Mesendoderm (in vitro differentiated cells): ENCODE data around the gene LRFN2.

Experiments
- DNase-seq: peaks from one replicate; pipeline ENCODE4 v3.0.0; 2013
- H2AK5ac ChIP-seq: 2 replicates; pipeline ENCODE4 v1.6.1; 2013; ENCODE audit warnings: low read length, inconsistent platforms
- H2BK120ac ChIP-seq: 2 replicates; pipeline ENCODE4 v1.6.1; 2013; ENCODE audit warnings: low read depth, mild to moderate bottlenecking, low read length, moderate library complexity, mixed read lengths
- H2BK15ac ChIP-seq: replicated peaks from 2 replicates; pipeline ENCODE4 v1.6.1; 2013; ENCODE audit warnings: low read depth, mild to moderate bottlenecking, moderate library complexity
- H2BK5ac ChIP-seq: 2 replicates; pipeline ENCODE4 v1.6.1; 2013; ENCODE audit warnings: low read length, inconsistent platforms
- H3K18ac ChIP-seq: 2 replicates; pipeline ENCODE4 v1.6.1; 2013; ENCODE audit warnings: mild to moderate bottlenecking, low read length, mixed read lengths
- H3K23ac ChIP-seq: one replicate; pipeline ENCODE4 v1.6.1; 2013; ENCODE audit warnings: low read length
- H3K27ac ChIP-seq: 2 replicates; pipeline ENCODE4 v1.5.1; 2013; ENCODE audit warnings: low read depth, mild to moderate bottlenecking, inconsistent platforms, low read length, moderate library complexity
- H3K27me3 ChIP-seq: 2 replicates; pipeline ENCODE4 v1.6.1; 2013; ENCODE audit warnings: low read length, control low read depth, mild to moderate bottlenecking, inconsistent platforms; ENCODE audit not compliant: insufficient read depth, poor library complexity
- H3K36me3 ChIP-seq: 2 replicates; pipeline ENCODE4 v1.6.1; 2013; ENCODE audit warnings: low read length, inconsistent platforms; ENCODE audit not compliant: control insufficient read depth, insufficient read depth
- H3K4ac ChIP-seq: one replicate; pipeline ENCODE4 v1.6.1; 2013; ENCODE audit warnings: low read depth, mild to moderate bottlenecking, low read length, moderate library complexity
- H3K4me1 ChIP-seq: 2 replicates; pipeline ENCODE4 v1.6.1; 2013; ENCODE audit warnings: low read depth, low read length, inconsistent platforms; ENCODE audit not compliant: control insufficient read depth
- H3K4me2 ChIP-seq: 2 replicates; pipeline ENCODE4 v1.6.1; 2013; ENCODE audit warnings: low read length
- H3K4me3 ChIP-seq: 2 replicates; pipeline ENCODE4 v1.5.1; 2013; ENCODE audit warnings: mild to moderate bottlenecking, low read length
- H3K56ac ChIP-seq: one replicate; pipeline ENCODE4 v1.6.1; 2013; ENCODE audit warnings: low read length
- H3K79me1 ChIP-seq: 2 replicates; pipeline ENCODE4 v1.6.1; 2013; ENCODE audit warnings: low read length, inconsistent platforms
- H3K79me2 ChIP-seq: 2 replicates; pipeline ENCODE4 v1.6.1; 2013; ENCODE audit warnings: mild to moderate bottlenecking, low read length; ENCODE audit not compliant: control insufficient read depth, insufficient read depth
- H3K9ac ChIP-seq: 2 replicates; pipeline ENCODE4 v1.6.1; 2013; ENCODE audit warnings: low read length, inconsistent platforms
- H4K5ac ChIP-seq: one replicate; pipeline ENCODE4 v1.6.1; 2013; ENCODE audit warnings: low read length
- H4K8ac ChIP-seq: one replicate; pipeline ENCODE4 v1.6.1; 2013; ENCODE audit warnings: low read depth, mild to moderate bottlenecking, control low read depth, low read length, moderate library complexity
- WGBS: extraction: QIAGEN DNeasy Blood & Tissue Kit; methylation state at CpG from one replicate; pipeline ENCODE4 v1.1.7; 2013; ENCODE audit warnings: low lambda C conversion rate, missing lambda C conversion rate; ENCODE audit not compliant: insufficient coverage; ENCODE audit errors: extremely low coverage; 5-methylcytosine and 5-hydroxymethylcytosine counted together

The LRFN2 gene

GRCh38 chr6:40559056-40559455 is 28.1 kb downstream of the LRFN2 start:
- Histone ChIP-seq H3K9ac (no peak overlapping the region), H2BK5ac (no peak overlapping the region), H2AK5ac (no peak overlapping the region), H3K18ac (no peak overlapping the region), H3K4me2 (no peak overlapping the region), H3K27ac (no peak overlapping the region), H3K23ac (no peak overlapping the region), H3K4me3 (no peak overlapping the region), H3K79me2 (no peaks in the 10 kb centered on the region), H3K56ac (no peak overlapping the region), H3K4me1 (no peaks in the 10 kb centered on the region), H3K4ac (no peak overlapping the region), H3K79me1 (no peaks in the 10 kb centered on the region), H3K36me3 (no peaks in the 10 kb centered on the region), H4K5ac (no peak overlapping the region), H3K27me3 (no peaks in the 10 kb centered on the region), H2BK120ac (no peak overlapping the region), H2BK15ac (no peak overlapping the region), H4K8ac (no peak overlapping the region)
- no CpG with 5 or more reads among the region's 4 CpGs for WGBS
- no peak for DNase-seq

GRCh38 chr6:40558102-40558501 is 29.1 kb downstream of the LRFN2 start:
- no peaks in the 10 kb centered on the region for H3K4me1 ChIP-seq
- no peak overlapping the region for H3K23ac ChIP-seq
- DNase-seq, result no peak
- no peak overlapping the region for H2AK5ac ChIP-seq
- no peak overlapping the region for H3K27ac ChIP-seq
- H2BK15ac ChIP-seq, result no peak overlapping the region
- H3K79me1 ChIP-seq, result no peaks in the 10 kb centered on the region
- no peak overlapping the region for H4K5ac ChIP-seq
- no peak overlapping the region for H3K18ac ChIP-seq
- no peak overlapping the region for H4K8ac ChIP-seq
- H3K79me2 ChIP-seq, result no peaks in the 10 kb centered on the region
- no peaks in the 10 kb centered on the region for H3K36me3 ChIP-seq
- H3K56ac ChIP-seq, result no peak overlapping the region
- no peak overlapping the region for H3K4me2 ChIP-seq
- no peak overlapping the region for H3K9ac ChIP-seq
- no peak overlapping the region for H3K4ac ChIP-seq
- H3K27me3 ChIP-seq, result no peaks in the 10 kb centered on the region
- WGBS, result no CpG with 5 or more reads among the region's 3 CpGs
- H2BK120ac ChIP-seq, result no peak overlapping the region
- no peak overlapping the region for H2BK5ac ChIP-seq
- H3K4me3 ChIP-seq, result no peak overlapping the region

- H3K18ac ChIP-seq, result no peak overlapping the region
- H3K79me2 ChIP-seq, result no peaks in the 10 kb centered on the region
- no peak overlapping the region for H4K5ac ChIP-seq
- H3K4me1 ChIP-seq, result no peaks in the 10 kb centered on the region
- no peak overlapping the region for H3K4me3 ChIP-seq
- H2AK5ac ChIP-seq, result no peak overlapping the region
- H3K23ac ChIP-seq, result no peak overlapping the region
- no peak overlapping the region for H3K9ac ChIP-seq
- no peak for DNase-seq
- no peak overlapping the region for H4K8ac ChIP-seq
- no peak overlapping the region for H2BK5ac ChIP-seq
- H3K4ac ChIP-seq, result no peak overlapping the region
- no peak overlapping the region for H2BK15ac ChIP-seq
- H3K27ac ChIP-seq, result no peak overlapping the region
- H3K56ac ChIP-seq, result no peak overlapping the region
- no CpG with 5 or more reads among the region's 7 CpGs for WGBS
- H2BK120ac ChIP-seq, result no peak overlapping the region
- no peaks in the 10 kb centered on the region for H3K27me3 ChIP-seq
- H3K79me1 ChIP-seq, result no peaks in the 10 kb centered on the region
- no peak overlapping the region for H3K4me2 ChIP-seq
- no peaks in the 10 kb centered on the region for H3K36me3 ChIP-seq
Observed at GRCh38 chr6:40556881-40557280, 30.3 kb downstream of the LRFN2 start.

- H4K5ac ChIP-seq, result no peak overlapping the region
- no peak overlapping the region for H2BK15ac ChIP-seq
- no peaks in the 10 kb centered on the region for H3K79me1 ChIP-seq
- H3K36me3 ChIP-seq, result no peaks in the 10 kb centered on the region
- peak; percentile 11 for DNase-seq
- no peaks in the 10 kb centered on the region for H3K79me2 ChIP-seq
- no peak overlapping the region for H3K18ac ChIP-seq
- no peak overlapping the region for H3K56ac ChIP-seq
- no peak overlapping the region for H4K8ac ChIP-seq
- H3K27me3 ChIP-seq, result no peaks in the 10 kb centered on the region
- H2BK120ac ChIP-seq, result no peak overlapping the region
- no peak overlapping the region for H3K9ac ChIP-seq
- H3K27ac ChIP-seq, result no peak overlapping the region
- H3K4me2 ChIP-seq, result no peak overlapping the region
- no peak overlapping the region for H3K4ac ChIP-seq
- no peak overlapping the region for H2AK5ac ChIP-seq
- no peak overlapping the region for H2BK5ac ChIP-seq
- no peak overlapping the region for H3K4me3 ChIP-seq
- no peaks in the 10 kb centered on the region for H3K4me1 ChIP-seq
- H3K23ac ChIP-seq, result no peak overlapping the region
- WGBS, result no CpG with 5 or more reads among the region's 5 CpGs
Observed at GRCh38 chr6:40556023-40556422, 31.1 kb downstream of the LRFN2 start.

- H2BK5ac ChIP-seq, result no peak overlapping the region
- no peaks in the 10 kb centered on the region for H3K79me1 ChIP-seq
- no peak overlapping the region for H4K8ac ChIP-seq
- no CpG with 5 or more reads among the region's 8 CpGs for WGBS
- no peaks in the 10 kb centered on the region for H3K27me3 ChIP-seq
- no peak overlapping the region for H4K5ac ChIP-seq
- no peak overlapping the region for H3K4me3 ChIP-seq
- H3K36me3 ChIP-seq, result no peaks in the 10 kb centered on the region
- no peak overlapping the region for H2AK5ac ChIP-seq
- no peak overlapping the region for H3K23ac ChIP-seq
- no peak overlapping the region for H3K4ac ChIP-seq
- H3K18ac ChIP-seq, result no peak overlapping the region
- no peak overlapping the region for H2BK120ac ChIP-seq
- H3K9ac ChIP-seq, result no peak overlapping the region
- H3K79me2 ChIP-seq, result no peaks in the 10 kb centered on the region
- peak; percentile 13 for DNase-seq
- no peak overlapping the region for H3K4me2 ChIP-seq
- H3K27ac ChIP-seq, result no peak overlapping the region
- no peak overlapping the region for H3K56ac ChIP-seq
- H2BK15ac ChIP-seq, result no peak overlapping the region
- H3K4me1 ChIP-seq, result no peaks in the 10 kb centered on the region
Observed at GRCh38 chr6:40555092-40555491, 32.1 kb downstream of the LRFN2 start.

- Histone ChIP-seq H3K56ac (no peak overlapping the region), H3K4me1 (no peaks in the 10 kb centered on the region), H3K9ac (no peak overlapping the region), H3K4me2 (no peak overlapping the region), H3K23ac (no peak overlapping the region), H2BK120ac (no peak overlapping the region), H4K8ac (no peak overlapping the region), H2AK5ac (no peak overlapping the region), H2BK15ac (no peak overlapping the region), H3K79me2 (no peaks in the 10 kb centered on the region), H2BK5ac (no peak overlapping the region), H3K4ac (no peak overlapping the region), H3K36me3 (no peaks in the 10 kb centered on the region), H3K79me1 (no peaks in the 10 kb centered on the region), H3K27ac (no peak overlapping the region), H3K18ac (no peak overlapping the region), H4K5ac (no peak overlapping the region), H3K27me3 (no peaks in the 10 kb centered on the region), H3K4me3 (no peak overlapping the region)
- no CpG with 5 or more reads among the region's 4 CpGs for WGBS
- DNase-seq, result no peak
Observed at GRCh38 chr6:40552941-40553340, 34.2 kb downstream of the LRFN2 start.
